Gastroesophageal sphincter (tissue), 3 donors: ENCODE data around the gene XPO1.

Experiments
- CTCF ChIP-seq, 4 experiments: fragments of 200-600 bp in 2 of 4; fragments of 450-650 bp in 2 of 4; sonication (generic) in 1 of 4; IDR thresholded peaks; one replicate each; pipeline ENCODE4 v1.5.1; 2017 to 2019; ENCODE audit warnings: antibody characterized with exemption in 4 of 4, mild to moderate bottlenecking in 2 of 4, moderate library complexity in 2 of 4
- POLR2AphosphoS5 ChIP-seq: sonication (generic); formaldehyde crosslinking; IDR thresholded peaks from one replicate; pipeline ENCODE4 v1.6.1; 2017; ENCODE audit warnings: antibody characterized with exemption

DNA sequence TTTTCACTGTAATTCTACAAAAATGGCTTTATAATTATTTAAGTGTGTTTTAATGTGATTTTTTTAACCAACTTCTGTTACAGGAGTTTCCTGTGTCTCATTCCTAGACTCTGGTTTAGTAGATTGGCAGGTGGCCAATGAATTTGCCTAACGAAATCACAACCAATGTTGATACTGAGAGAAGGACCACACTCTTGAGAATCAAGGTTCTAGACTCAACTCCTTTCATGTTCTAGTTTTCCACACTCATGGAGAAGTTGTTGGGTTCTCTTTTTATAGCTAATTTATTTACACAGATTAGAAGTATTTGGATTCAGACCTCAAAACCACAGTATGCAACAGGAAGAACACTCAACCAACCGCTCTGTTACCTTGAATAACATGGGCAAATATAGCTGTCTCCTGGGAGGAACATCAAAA is 44.6 kb downstream of the XPO1 start:
- no peak for TF ChIP-seq POLR2AphosphoS5
- no peak for TF ChIP-seq CTCF (IDR thresholded peaks at IDR 0.05)
